Activated CD8-positive, alpha-beta memory T cell treated with anti-CD3 and anti-CD28 coated beads, Interleukin-2, amount 10 ng/mL, durations not matched to agents 7 days and 5 days (primary cell): ENCODE results near the gene STRAP. TPM values are rescaled to one million over a fixed set of nuclear protein-coding genes. Genes with fewer than 3 reads are reported as not detected.
A peak's percentile ranks its signal among the peaks of the same experiment; 100 is the strongest.
"Not testable (repeated sequence)": the region's sequence is repeated elsewhere in the genome, so short reads cannot be mapped to it uniquely, and the experiment has no call there.

Source experiments
- ATAC-seq: fragments of 150-1000 bp; cut with Tn5 transposase; one replicate; pipeline ENCODE4 v1.10.0; 2021; ENCODE audit warnings: moderate library complexity
- CTCF ChIA-PET: fragments of 350-600 bp; sonication (Branson Sonifier 250); formaldehyde crosslinking; loops from one replicate; lab custom pipeline; 2021; ENCODE audit warnings: antibody characterized with exemption; lab: Charles Lee
- DNase-seq: peaks from one replicate; pipeline ENCODE4 v3.0.0-alpha.2; 2020
- H3K27ac Mint-ChIP-seq: one replicate; pipeline ENCODE4 v1.8.0; 2021; ENCODE audit warnings: mild to moderate bottlenecking, mixed read lengths
- H3K27me3 Mint-ChIP-seq: one replicate; pipeline ENCODE4 v1.8.0; 2021; ENCODE audit warnings: mixed read lengths
- H3K36me3 Mint-ChIP-seq: one replicate; pipeline ENCODE4 v1.8.0; 2021; ENCODE audit warnings: mild to moderate bottlenecking, mixed read lengths
- H3K4me1 Mint-ChIP-seq: one replicate; pipeline ENCODE4 v1.8.0; 2021; ENCODE audit warnings: mixed read lengths
- H3K4me3 Mint-ChIP-seq: one replicate; pipeline ENCODE4 v1.8.0; 2021; ENCODE audit warnings: mild to moderate bottlenecking, moderate library complexity, mixed read lengths
- H3K9me3 Mint-ChIP-seq: one replicate; pipeline ENCODE4 v1.8.0; 2022; ENCODE audit warnings: low read depth, mixed read lengths
- total RNA-seq, 2 experiments: library from RNA; stranded (reverse); gene quantifications; one replicate each; pipeline ENCODE4 v1.2.3, GENCODE V29; 2021

Gene STRAP
- total RNA-seq, 2 experiments from 2014 or later = 70.2 to 96.3 TPM

GRCh38 chr12:15910864-15911721, 28.9 kb downstream of the STRAP start, which contains the start of gene DERA:
DERA (plus strand) TSS chr12:15911332; CDS start chr12:15911384, 52 bp downstream.
- Mint-ChIP-seq H3K4me3 (peak within 1 kb of the TSS; percentile 87), H3K9me3 (no peaks in the 10 kb centered on the region), H3K4me1 (peaks cover 16% of the 10 kb centered on the region), H3K27ac (peak within 1 kb of the TSS; percentile 85), H3K36me3 (peaks cover 1% of the 10 kb centered on the region), H3K27me3 (no peaks in the 10 kb centered on the region)
- CTCF ChIA-PET = interaction anchor here (0.6 to 3.9 kb wide), 7 partner anchors 11 to 321 kb away, joined by 3 to 25 read pairs (median 4); partner anchors contain the start of gene STRAP
- peak; percentile 65 for DNase-seq
- peak; percentile 96 for ATAC-seq

- DNase-seq, H3K9me3 Mint-ChIP-seq, H3K27me3 Mint-ChIP-seq, ATAC-seq, H3K36me3 Mint-ChIP-seq: not testable (repeated sequence)
- Mint-ChIP-seq H3K4me1 (peaks cover 16% of the 10 kb centered on the region), H3K27ac (peak overlapping the region; percentile 85), H3K4me3 (peak overlapping the region; percentile 87)
- CTCF ChIA-PET = interaction anchor here (0.8 to 3.9 kb wide), 5 partner anchors 14 to 68 kb away, joined by 3 to 25 read pairs (median 4); partner anchors contain the start of gene STRAP
Observed at GRCh38 chr12:15911931-15912330, 29.7 kb downstream of the STRAP start.

- not testable (repeated sequence) for H3K4me3 Mint-ChIP-seq, H3K27ac Mint-ChIP-seq, DNase-seq, H3K9me3 Mint-ChIP-seq, ATAC-seq, H3K27me3 Mint-ChIP-seq, H3K36me3 Mint-ChIP-seq
- H3K4me1 Mint-ChIP-seq = peaks cover 16% of the 10 kb centered on the region
- CTCF ChIA-PET = interaction anchor here (0.6 kb wide), 1 partner anchor 16 kb away, joined by 3 read pairs; no protein-coding TSS in a partner anchor
Observed at GRCh38 chr12:15914131-15914530, 31.9 kb downstream of the STRAP start.

- H3K27me3 Mint-ChIP-seq = no peaks in the 10 kb centered on the region
- no peak overlapping the region for H3K27ac Mint-ChIP-seq
- CTCF ChIA-PET = no interaction called here
- no peak overlapping the region for H3K4me3 Mint-ChIP-seq
- H3K4me1 Mint-ChIP-seq = no peaks in the 10 kb centered on the region
- DNase-seq = no peak
- no peaks in the 10 kb centered on the region for H3K9me3 Mint-ChIP-seq
- peaks cover 3% of the 10 kb centered on the region for H3K36me3 Mint-ChIP-seq
- ATAC-seq = no peak
Observed at GRCh38 chr12:15918066-15918465, 35.9 kb downstream of the STRAP start.

- H3K27ac Mint-ChIP-seq = no peak overlapping the region
- H3K4me3 Mint-ChIP-seq = no peak overlapping the region
- no peak for ATAC-seq
- CTCF ChIA-PET = no interaction called here
- no peaks in the 10 kb centered on the region for H3K9me3 Mint-ChIP-seq
- no peak for DNase-seq
- H3K36me3 Mint-ChIP-seq = peaks cover 3% of the 10 kb centered on the region
- H3K4me1 Mint-ChIP-seq = no peaks in the 10 kb centered on the region
- H3K27me3 Mint-ChIP-seq = no peaks in the 10 kb centered on the region
Observed at GRCh38 chr12:15919418-15919817, 37.2 kb downstream of the STRAP start.

GRCh38 chr12:15924956-15925355, 42.8 kb downstream of the STRAP start:
- peaks cover 1% of the 10 kb centered on the region for H3K36me3 Mint-ChIP-seq
- H3K27ac Mint-ChIP-seq = no peak overlapping the region
- DNase-seq (no peak), ATAC-seq (no peak)
- no peak overlapping the region for H3K4me3 Mint-ChIP-seq
- CTCF ChIA-PET = no interaction called here
- H3K27me3 Mint-ChIP-seq = no peaks in the 10 kb centered on the region
- H3K9me3 Mint-ChIP-seq = no peaks in the 10 kb centered on the region
- H3K4me1 Mint-ChIP-seq = no peaks in the 10 kb centered on the region

- no peak for ATAC-seq
- CTCF ChIA-PET = no interaction called here
- H3K27me3 Mint-ChIP-seq = no peaks in the 10 kb centered on the region
- H3K27ac Mint-ChIP-seq = no peak overlapping the region
- DNase-seq = no peak
- H3K4me1 Mint-ChIP-seq = peaks cover 3% of the 10 kb centered on the region
- H3K4me3 Mint-ChIP-seq = no peak overlapping the region
- H3K36me3 Mint-ChIP-seq = peaks cover 6% of the 10 kb centered on the region
- H3K9me3 Mint-ChIP-seq = no peaks in the 10 kb centered on the region
Observed at GRCh38 chr12:15928346-15928745, 46.2 kb downstream of the STRAP start.

GRCh38 chr12:15928870-15929571, 46.8 kb downstream of the STRAP start:
- Mint-ChIP-seq H3K9me3 (no peaks in the 10 kb centered on the region), H3K4me1 (peaks cover 3% of the 10 kb centered on the region), H3K36me3 (peaks cover 6% of the 10 kb centered on the region), H3K27me3 (no peaks in the 10 kb centered on the region), H3K27ac (no peak overlapping the region), H3K4me3 (no peak overlapping the region)
- ATAC-seq (no peak), DNase-seq (no peak)
- CTCF ChIA-PET = no interaction called here

GRCh38 chr12:15931590-15932053, 49.4 kb downstream of the STRAP start:
- Mint-ChIP-seq H3K4me1 (peaks cover 3% of the 10 kb centered on the region), H3K27me3 (no peaks in the 10 kb centered on the region), H3K36me3 (peaks cover 8% of the 10 kb centered on the region), H3K4me3 (no peak overlapping the region), H3K27ac (no peak overlapping the region), H3K9me3 (peaks cover under 1% of the 10 kb centered on the region)
- no peak for DNase-seq
- ATAC-seq = no peak
- CTCF ChIA-PET = no interaction called here

- Mint-ChIP-seq H3K4me1 (peaks cover 3% of the 10 kb centered on the region), H3K9me3 (peaks cover 2% of the 10 kb centered on the region), H3K4me3 (no peak overlapping the region), H3K27ac (no peak overlapping the region), H3K36me3 (peaks cover 9% of the 10 kb centered on the region), H3K27me3 (no peaks in the 10 kb centered on the region)
- DNase-seq (no peak), ATAC-seq (no peak)
- CTCF ChIA-PET = no interaction called here
Observed at GRCh38 chr12:15932327-15932726, 50.1 kb downstream of the STRAP start.

GRCh38 chr12:15932971-15933370, 50.8 kb downstream of the STRAP start:
- ATAC-seq = no peak
- DNase-seq = no peak
- no peaks in the 10 kb centered on the region for H3K27me3 Mint-ChIP-seq
- no peak overlapping the region for H3K4me3 Mint-ChIP-seq
- H3K36me3 Mint-ChIP-seq = peaks cover 12% of the 10 kb centered on the region
- CTCF ChIA-PET = no interaction called here
- peaks cover 3% of the 10 kb centered on the region for H3K4me1 Mint-ChIP-seq
- H3K27ac Mint-ChIP-seq = no peak overlapping the region
- peaks cover 2% of the 10 kb centered on the region for H3K9me3 Mint-ChIP-seq

GRCh38 chr12:15933751-15934150, 51.6 kb downstream of the STRAP start:
- H3K27me3 Mint-ChIP-seq = no peaks in the 10 kb centered on the region
- peaks cover 3% of the 10 kb centered on the region for H3K4me1 Mint-ChIP-seq
- DNase-seq (no peak), ATAC-seq (no peak)
- H3K27ac Mint-ChIP-seq = no peak overlapping the region
- peaks cover 2% of the 10 kb centered on the region for H3K9me3 Mint-ChIP-seq
- H3K36me3 Mint-ChIP-seq = peaks cover 14% of the 10 kb centered on the region
- CTCF ChIA-PET = no interaction called here
- H3K4me3 Mint-ChIP-seq = no peak overlapping the region

GRCh38 chr12:15936751-15937150, 54.6 kb downstream of the STRAP start:
- H3K27ac Mint-ChIP-seq = no peak overlapping the region

More at GRCh38 chr12:15936751-15937150, 54.6 kb downstream of the STRAP start:
- DNase-seq (no peak), ATAC-seq (no peak)
- Mint-ChIP-seq H3K4me3 (no peak overlapping the region), H3K36me3 (peaks cover 18% of the 10 kb centered on the region), H3K4me1 (no peaks in the 10 kb centered on the region), H3K9me3 (peaks cover 8% of the 10 kb centered on the region), H3K27me3 (no peaks in the 10 kb centered on the region)
- CTCF ChIA-PET = no interaction called here
